BJ (cell line): ENCODE data around the gene KAZALD1. TPM values are rescaled to one million over a fixed set of nuclear protein-coding genes. Genes with fewer than 3 reads are reported as not detected.

Source experiments
- polyA plus RNA-seq: library from polyadenylated mRNA; depleted of rRNA; stranded (reverse); fragments of >200 nt; gene quantifications from 2 replicates; pipeline ENCODE4 v1.2.3, GENCODE V29; 2011; rRNA removed

Gene KAZALD1
- polyA plus RNA-seq, 1 experiment: 32.4 TPM

Other genes starting within 250 kb of the KAZALD1 start
- 6.8 and 10.1 TPM in 2 replicates for gene SLF2, start 149.0 kb upstream of the KAZALD1 start, polyA plus RNA-seq
- 4.2 and 4.3 TPM in 2 replicates for gene SEMA4G, start 92.5 kb upstream of the KAZALD1 start, polyA plus RNA-seq
- 77.3 and 123 TPM in 2 replicates for gene MRPL43, start 74.5 kb upstream of the KAZALD1 start, polyA plus RNA-seq
- 4.7 and 5.5 TPM in 2 replicates for gene TWNK, start 74.4 kb upstream of the KAZALD1 start, polyA plus RNA-seq
- gene LZTS2, start 62.2 kb upstream of the KAZALD1 start, polyA plus RNA-seq: 47.5 and 81.5 TPM in 2 replicates
- gene PDZD7, start 30.9 kb upstream of the KAZALD1 start, polyA plus RNA-seq: 0.53 and 0.86 TPM in 2 replicates
- gene SFXN3, start 30.8 kb upstream of the KAZALD1 start, polyA plus RNA-seq: 100 and 125 TPM in 2 replicates
- gene TLX1, start 69.3 kb downstream of the KAZALD1 start, polyA plus RNA-seq: not detected in 2 replicates
- not detected in 2 replicates for gene LBX1, start 167.5 kb downstream of the KAZALD1 start, polyA plus RNA-seq